ENCODE results near the gene CLCF1.

CLCF1 gene

DNA sequence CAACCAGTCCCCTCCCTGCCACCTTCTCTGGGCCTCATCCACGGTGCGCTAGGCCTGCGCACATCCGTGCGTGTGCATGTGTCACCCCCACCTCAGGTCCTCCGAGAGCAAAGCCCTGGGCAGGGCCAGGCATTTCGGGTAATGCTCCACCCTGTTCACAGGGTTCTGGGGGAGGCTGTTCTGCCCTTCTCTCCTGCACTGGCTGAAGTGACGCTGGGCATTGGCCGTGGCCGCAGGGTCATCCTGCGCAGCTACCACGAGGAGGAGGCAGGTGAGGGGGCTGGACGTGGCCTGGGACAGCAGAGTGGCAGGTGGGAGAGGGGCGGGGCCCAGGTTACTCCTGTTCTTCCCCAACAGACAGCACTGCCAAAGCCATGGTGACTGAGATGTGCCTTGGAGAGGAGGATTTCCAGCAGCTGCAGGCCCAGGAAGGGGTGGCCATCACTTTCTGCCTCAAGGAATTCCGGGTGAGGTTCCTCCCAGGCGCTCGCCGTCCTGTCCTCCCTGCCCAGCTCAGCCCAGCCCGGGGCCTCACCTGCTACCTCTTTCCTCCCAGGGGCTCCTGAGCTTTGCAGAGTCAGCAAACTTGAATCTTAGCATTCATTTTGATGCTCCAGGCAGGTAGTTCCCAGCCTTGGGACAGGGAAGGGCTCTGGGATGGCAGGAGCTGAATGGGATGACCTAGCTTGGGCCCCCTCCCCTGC, 22.3 kb upstream of the CLCF1 start:
- no peak for DNase-seq (ENCODE audit: low read depth)

DNA sequence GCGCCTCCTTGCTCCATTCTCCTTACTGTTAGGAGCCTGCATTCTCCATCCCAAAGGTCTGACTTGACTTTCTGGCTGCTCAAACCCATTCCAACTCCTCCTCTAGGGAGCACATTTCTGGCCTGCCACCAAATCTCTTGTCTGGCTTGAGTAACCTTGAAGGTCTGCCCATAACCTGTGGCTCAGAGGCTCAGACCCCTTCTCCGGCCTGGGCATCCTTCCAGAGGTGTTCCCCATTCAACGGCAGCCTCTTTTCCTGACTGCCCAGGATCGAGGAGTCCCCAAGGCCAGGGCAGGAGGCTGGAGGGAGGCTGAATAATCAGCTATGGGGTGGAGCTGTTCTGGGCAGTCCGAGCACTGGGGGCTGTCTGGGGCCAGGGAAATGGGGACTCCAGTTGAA, 20.6 kb upstream of the CLCF1 start:
- DNase-seq (ENCODE audit: low read depth): no peak

DNA sequence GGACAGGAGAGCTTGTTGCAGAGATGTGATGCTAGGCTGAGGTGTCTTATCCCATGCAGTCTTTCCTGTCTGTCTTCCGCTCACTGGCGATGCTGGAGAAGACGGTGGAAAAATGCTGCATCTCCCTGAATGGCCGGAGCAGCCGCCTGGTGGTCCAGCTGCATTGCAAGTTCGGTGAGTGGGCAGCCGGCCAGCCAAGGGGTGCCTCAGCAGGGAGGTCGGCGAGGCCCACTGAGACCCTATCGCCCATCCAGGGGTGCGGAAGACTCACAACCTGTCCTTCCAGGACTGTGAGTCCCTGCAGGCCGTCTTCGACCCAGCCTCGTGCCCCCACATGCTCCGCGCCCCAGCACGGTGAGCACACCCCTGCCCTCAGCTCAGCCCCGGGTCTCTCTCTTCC, 20.0 kb upstream of the CLCF1 start:
- DNase-seq (ENCODE audit: low read depth): no peak

DNA sequence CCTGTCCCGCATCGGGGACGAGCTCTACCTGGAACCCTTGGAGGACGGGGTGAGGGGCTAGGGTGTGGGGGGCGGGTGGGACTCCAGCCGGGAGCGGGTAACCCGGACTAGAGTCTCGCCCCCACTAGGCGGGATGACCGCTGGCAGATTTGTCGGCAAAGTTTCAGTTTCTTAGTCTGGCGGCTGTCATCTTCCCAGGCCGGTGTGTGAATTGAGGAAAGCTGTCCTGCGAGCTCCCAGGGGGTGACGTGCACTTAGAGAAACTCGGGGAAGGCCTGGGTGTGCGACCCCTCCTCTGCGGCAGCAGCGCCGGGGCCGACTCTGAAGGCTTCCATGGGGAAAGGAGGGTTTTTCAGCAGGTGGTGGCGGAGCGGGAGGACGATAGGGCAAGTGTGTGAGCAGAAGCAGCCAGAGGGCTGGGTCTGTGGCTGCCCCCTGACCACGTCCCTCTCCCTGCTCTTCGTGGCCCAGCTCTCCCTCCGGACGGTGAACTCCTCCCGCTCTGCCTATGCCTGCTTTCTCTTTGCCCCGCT, 18.9 kb upstream of the CLCF1 start:
- DNase-seq (ENCODE audit: low read depth): no peak

DNA sequence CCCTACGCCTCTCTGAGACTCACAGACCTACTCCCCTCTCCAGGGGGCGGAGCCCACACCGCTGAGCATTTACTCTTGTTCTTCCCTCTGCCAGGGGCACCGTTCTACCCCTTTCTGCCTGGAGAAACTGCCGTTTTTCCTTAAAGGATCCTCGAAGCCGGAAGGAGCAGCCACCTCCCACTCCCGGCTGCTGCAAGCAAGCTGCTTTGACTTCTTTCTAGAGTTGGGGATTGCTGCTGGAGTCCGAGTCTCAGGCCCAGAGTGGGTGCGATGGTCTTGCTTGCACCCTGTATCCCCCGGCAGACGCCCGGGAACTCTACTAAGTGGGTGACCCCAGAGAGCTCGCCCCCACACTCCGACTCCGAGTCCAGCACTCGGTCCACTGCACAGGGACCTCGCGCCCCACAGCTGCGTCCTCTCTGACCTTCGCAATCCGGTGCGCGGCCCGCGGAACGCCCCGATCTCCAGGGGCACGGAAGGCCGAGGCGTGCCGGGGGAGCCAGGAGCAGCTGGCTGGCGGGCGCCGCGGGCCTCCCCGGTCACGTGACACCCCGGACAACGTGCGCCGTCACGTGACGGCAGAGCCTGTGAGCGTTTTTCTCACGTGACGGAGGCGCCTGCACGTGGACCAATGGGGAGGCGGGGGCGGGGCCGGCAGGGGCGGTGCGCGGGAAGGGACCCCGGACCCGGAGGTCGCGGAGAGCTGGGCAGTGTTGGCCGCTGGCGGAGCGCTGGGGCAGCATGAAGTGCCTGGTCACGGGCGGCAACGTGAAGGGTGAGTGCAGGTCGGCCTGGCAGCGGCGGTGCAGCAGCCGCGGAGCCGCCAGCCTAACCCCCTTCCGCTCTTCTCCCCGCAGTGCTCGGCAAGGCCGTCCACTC, 18.1 kb upstream of the CLCF1 start, which contains the start of gene RAD9A:
RAD9A (plus strand) TSS at position 683 of the 879 bp plus-strand sequence; CDS start at position 742, 59 bp downstream.
- peak; percentile 46 for DNase-seq (ENCODE audit: low read depth)

DNA sequence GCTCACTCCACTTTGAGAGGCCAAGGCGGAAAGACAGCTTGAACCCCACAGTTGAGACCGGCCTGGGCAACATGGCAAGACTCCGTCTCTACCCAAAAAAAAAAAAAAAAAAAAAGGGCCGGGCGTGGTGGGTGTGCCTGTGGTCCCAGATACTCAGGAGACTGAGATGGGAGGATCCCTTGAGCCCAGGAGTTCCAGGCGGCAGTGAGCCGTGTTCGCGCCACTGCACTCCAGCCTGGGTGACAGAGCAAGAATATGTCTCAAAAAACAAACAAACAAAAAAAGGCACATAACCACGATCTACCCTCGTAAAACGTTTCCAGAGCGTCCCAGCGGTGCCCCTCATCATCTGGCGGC, 17.5 kb upstream of the CLCF1 start:
- DNase-seq (ENCODE audit: low read depth): no peak

DNA sequence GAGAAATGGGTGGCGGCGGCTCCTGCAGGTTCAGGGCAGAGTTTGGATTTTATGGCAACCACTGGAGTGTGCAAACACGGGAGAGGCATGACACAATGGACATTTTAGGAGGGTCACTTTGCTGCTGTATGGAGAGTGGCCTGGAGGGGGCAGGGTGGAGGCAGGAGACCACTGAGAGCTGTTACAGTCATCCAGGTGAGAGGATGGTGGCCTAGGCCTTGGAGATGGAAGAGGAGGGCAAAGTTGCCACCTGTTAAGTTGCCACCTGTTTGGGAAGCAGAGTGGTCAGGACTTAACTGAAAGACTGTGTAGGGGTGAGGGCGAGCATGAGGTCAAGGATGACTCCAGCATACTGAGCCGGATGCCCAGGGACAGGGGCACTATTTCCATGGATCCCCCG, 16.1 kb upstream of the CLCF1 start:
- DNase-seq (ENCODE audit: low read depth): no peak

DNA sequence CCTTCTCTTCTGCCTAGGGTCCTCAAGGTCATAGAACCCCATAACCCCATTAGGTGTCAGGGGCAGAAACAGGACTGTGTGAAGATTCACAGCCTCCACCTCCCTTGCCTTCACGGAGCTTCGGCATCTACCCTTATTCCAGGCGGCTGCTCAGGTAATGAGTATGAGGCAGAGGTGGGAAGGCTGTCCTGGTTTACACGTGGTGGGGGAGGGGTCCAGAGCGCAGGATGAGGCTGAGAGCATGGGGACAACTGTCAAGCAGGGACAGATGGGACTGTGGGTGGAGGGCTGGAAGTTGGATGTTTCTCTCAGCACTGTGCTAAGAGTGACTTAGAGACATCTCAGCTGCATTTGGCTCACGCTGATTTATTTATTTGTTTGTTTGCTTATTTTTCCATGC, 14.1 kb upstream of the CLCF1 start:
- no peak for DNase-seq (ENCODE audit: low read depth)

DNA sequence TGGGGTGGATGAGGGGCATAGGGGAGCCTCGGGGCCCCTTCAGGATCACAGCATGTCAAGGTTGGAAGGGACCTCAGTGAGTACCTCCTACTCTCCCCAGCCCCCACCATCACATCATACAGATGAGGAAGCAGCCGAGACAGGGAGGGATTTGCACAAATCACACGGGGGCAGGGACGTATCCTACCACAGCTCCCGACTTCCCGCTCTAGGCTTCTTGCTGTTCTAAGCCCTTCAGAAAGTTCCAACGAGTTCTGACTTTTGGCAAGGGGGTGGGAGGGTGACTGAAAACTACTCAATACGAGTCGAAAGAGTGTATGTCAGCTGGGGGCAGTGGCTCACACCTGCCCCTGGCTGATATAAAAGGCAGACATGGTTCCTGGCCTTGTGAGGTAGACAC, 13.7 kb upstream of the CLCF1 start:
- DNase-seq (ENCODE audit: low read depth): no peak

DNA sequence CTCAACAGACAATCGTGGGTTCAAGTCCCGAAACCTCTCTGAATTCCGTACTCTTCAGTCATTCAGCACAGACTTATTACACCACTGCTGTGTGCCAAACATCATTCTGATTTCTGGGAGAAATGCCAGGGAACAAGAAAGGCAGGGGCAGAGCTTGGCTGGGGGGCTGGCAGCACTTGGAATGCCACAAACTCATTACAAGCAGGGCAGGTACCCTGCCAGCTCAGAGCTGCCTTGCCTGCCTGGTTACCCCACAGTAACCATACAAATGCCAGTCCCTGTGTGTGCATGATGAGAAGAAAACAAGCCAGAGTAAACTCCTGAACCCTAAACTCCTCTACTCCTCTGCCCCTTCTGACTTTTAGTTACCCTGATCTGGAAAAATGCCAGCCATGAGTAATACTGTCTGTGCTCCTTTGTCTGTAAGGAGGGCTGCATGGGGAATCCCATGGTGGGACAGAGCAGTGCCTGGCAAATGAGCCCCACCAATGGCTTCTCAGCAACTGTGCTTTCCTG, 11.5 kb upstream of the CLCF1 start:
- no peak for DNase-seq (ENCODE audit: low read depth)

DNA sequence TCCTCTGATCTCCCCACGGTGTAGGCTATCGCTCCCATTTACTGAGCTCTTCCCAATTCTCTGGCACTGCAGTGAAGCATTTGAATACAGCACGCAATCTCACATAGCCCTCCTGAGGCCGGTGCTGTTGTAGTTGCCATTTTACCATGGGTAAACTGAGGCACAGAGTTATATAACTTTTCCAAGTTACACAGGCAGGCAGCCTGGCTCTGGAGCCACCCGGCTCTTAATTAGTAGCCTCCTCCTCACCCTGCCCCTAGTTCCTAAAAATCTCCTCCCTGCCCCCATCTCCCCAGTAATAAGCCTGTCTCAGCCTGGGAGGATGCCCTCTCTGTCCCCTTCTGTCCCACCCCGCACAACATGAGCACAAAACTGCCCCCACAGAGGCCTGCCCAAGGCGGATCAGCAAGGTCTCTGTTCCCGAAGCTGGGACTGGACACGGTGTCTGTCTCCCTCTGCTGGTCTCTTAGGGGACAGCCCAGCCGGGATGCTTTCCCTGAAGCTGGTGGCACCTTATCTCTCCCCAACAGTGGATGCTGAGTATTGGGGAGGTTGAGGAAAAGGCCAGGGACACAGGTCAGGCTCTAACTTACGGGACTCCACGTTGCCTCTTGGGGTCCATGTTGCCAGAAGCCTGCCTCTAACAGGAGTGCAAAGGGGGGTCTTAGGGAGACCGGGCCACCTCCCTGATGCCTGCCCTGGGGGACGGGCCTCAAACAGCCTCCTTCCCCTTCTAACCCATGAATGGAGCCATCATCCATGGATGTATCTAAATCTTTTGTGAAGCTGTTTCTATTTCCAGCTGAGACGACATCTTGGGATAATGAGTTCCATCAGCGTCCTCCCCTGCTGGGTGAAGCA, 9.1 kb upstream of the CLCF1 start:
- DNase-seq (ENCODE audit: low read depth): no peak

DNA sequence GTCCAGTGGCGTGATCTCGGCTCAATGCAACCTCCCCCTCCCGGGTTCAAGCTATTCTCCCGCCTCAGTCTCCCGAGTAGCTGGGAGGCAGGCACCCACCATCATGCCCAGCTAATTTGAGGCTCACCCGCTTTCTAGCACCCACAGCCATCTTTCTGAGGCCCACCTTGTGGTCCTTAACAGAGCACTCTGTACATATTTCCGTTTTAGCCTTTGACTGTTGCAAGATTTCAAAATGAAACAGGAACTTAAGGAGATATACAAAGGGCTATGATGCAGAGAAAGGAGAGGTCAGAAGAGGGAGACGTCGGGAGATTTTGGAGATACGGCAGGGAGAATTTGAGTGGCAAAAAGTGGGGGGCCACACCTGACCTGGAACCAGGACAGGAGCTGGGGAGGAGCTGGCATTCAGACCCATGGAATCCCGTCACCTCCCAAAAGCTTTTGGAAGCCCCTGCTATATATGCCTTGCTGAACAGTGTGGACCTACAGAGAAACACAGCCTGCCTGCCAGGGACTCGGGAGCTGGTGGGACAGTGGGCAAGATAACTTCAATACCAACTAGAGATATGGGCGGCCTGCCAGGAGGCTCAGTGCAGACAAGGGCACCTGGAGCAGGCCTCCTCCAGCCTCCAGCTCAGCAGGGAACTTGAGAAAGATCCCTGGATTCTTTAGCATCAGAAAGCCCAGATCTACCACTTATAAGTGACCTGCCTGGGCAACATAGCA, 8.0 kb upstream of the CLCF1 start:
- DNase-seq (ENCODE audit: low read depth): no peak

DNA sequence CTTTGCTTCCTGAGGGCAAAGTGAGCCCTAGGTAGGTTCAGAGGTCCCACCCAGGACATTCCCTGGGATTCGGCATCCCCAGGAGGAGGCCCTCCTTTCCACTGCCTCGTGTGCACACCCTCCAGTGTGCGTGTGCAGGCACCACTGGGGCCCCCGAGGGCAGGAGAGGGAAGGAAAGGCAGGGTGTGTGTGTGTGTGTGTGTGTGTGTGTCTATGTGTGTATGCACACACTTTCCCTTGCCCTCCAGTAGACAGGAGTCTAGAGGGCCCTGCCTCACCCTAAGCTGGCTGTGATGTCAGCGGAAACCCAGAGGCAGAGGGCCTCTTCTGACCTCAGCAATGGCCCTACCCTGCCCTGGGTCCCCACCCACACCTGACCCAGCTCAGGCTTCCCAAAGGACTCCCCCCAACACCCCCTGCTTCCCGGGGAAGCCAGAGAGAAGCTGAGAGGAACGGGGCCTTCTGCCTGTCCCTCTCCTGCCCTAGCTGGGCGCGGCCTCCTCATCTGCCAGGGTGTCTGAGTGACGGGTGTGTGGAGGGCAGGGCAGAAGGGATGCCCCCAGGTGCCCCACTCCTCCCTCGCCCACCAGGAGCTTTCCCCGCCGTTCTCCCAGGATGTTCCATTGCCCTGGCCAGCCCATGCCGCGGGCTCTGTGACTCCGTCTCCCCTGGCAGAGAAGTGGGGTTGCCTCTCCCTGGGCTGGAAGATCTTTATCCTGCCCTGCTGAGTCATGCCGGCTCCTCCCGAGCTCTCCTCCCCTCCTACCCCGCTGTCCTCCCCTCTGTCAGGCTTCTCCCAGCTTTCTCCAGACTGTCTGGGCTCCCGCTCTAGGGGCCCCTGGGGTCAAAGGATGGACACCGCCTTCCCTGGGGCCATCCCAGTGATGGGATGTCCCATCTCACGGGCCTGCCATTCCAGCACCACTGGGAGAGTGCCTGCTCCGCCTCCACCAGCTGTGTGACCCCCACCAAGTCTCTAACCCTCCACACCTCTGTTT, 6.0 kb upstream of the CLCF1 start:
- no peak for DNase-seq (ENCODE audit: low read depth)

DNA sequence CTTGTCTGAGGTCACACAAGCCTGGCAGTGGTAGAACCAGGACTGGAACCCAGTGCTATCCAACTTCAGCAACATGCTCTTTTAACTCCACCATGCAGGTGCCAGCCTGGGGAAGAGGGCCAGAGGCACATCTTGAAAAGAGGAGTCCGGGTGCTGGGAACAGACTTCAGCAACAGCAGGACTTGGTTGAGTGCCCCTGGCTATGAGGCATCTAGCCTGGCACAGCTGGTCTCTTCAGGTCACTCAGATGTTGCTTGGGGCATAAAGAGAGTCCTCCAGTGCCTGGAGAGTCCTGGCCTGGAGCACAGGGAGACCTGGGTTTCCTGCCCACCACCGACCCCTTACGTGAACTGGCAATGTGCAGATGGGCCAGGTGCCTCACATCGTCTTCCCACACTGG, 5.1 kb upstream of the CLCF1 start:
- no peak for DNase-seq (ENCODE audit: low read depth)

DNA sequence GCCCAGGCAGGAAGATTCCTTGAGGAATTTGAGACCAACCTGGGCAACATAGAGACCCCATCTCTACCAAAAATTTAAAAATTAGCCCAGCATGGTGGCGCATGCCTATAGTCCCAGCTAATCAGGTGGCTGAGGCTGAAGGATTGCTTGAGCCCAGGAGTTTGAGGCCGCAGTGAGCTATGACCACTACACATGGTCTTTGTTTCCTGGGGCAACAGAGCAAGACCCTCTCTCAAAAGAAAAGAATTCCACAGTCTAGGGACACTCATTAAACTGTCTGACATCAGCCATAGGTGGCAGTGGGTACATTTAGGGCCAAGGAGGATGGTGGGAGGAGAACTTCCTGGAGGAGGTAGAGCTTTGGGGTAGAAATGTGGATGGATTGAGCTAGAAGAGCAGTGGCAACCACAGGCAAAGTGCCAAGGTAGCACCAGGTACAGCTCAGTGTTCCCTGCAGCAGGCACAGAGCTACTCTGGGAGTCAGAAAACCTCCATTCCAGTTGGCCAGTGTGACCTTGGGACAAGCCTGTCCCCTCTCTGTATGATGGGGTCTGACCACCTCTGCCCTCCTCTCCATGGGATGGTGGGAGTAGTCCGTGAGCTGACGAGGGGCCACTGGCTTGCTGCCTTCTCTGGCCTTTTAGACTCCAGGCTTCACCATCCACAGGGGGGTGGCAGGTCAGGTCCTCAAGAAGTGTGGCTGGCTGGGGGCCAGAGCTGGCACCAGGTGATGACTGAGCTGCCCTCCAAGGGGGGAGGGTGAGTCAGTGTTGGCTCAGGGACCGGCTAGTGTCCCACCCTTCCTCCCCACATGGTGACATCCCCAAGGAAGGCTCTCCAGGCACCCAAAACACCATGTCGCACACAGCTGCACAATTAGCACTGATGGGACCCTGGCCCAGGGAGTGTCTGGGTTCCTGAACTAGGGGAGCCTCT, 3.7 kb upstream of the CLCF1 start:
- no peak for DNase-seq (ENCODE audit: low read depth)

DNA sequence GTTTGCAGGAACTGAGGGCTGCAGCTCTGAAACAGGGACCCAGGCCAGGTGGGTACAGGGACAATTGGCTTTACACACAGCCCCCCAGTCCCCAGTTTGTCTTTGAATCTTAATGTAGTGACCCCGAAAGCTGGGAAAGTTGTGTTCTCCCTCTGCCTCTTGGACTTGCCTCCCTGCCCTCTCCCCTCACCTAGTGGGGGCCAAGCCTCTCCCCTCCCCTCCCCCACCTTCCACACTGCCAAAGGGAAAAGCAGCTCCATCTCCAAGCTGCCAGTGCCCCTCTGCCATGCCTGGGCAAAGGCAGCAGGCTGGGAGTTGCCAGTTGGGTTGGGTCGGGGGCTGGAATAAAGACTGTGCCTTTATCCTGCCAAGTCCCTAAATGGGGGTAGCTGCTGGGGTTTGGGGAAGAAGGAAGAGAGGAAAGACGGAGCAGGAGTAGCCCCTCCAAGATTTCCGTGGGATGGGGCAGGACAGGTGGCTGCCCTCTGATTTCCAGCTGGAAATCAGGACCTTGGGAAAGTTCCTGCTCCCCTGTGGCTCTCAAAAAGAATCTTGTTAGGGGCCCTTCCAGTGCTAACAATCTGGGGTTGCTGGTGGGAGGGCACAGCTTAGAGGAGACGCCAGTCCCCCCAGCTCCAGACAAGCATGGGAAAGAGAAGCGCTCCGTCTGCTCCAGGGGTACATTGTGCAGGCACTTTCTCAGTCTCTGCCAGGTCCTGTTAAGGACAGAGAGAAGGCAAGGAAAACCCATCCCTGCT, 2.8 kb upstream of the CLCF1 start:
- DNase-seq (ENCODE audit: low read depth): no peak

DNA sequence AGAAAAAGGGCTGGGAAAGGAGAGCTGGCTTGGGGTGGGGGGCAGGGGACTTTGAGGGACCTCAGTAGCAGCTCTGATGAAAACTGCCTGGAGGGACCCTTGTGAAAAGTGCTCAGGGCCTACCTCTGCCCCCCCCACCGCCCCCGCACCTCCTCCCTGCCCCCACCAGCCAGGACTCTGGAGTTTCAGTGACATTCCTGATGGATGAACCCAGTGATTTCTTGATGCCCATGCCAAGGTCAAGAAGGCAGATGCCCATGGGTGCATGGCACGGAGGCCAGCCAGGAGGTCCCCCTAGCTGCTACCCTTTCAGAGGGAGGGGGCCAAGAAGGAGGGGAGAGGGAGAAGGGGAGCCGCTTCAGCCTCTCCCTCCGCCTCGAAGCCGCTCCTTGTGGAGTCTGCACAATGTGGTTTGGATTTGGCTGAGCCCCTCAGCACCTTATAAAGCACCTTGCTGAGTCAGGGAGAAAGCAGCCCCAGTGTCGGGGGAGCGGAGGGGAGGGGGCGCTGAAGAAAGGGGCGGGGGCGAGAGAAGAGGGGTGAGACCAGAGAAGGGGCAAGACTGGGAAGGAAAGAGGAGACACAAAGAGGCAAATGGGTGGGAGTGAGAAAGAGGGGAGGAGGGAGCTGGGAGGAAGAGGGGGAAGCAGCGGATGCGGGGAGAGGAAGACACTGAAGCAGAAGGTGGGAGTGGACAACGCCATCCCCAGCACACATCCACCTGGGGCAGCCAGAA, 2.1 kb upstream of the CLCF1 start:
- DNase-seq (ENCODE audit: low read depth): no peak
